GM11168 (cell line): Measurements from ENCODE around the gene TGFBR2.

ENCODE experiments used
- in situ Hi-C: fragments of 300-500 bp; cut with MboI; formaldehyde crosslinking; loops from one replicate; pipeline ENCODE4 v1.12.0; 2022; ENCODE audit warnings: low sequenced_read_pairs; ENCODE audit not compliant: unreplicated experiment

The TGFBR2 gene

GRCh38 chr3:30600572-30600971 is 5.8 kb upstream of the TGFBR2 start:
- in situ Hi-C loops, result no loop called here

DNA sequence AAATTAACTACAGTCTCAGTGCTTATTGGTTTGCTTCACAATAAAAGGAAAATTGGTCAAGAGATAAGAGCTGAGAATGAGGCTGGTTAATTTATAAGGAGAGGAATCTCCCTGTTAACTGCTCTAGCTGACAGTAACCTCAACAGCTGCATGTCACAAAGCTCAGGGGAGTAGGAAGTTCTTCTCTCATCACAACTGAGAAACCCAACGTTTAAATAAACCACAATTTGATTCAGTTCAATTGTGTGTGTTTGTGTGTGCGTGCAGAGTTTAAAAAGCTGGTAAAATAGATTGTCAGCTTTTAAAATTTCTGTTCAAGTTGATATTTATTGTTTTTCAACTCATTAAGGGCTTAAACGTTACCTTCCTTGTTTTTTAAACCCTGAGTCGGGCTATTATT is 3.5 kb upstream of the TGFBR2 start:
- in situ Hi-C loops, result no loop called here

- in situ Hi-C loops, result no loop called here
Measured at GRCh38 chr3:30604093-30604492, 2.3 kb upstream of the TGFBR2 start.

GRCh38 chr3:30604558-30604957 is 1.8 kb upstream of the TGFBR2 start:
- in situ Hi-C loops, result no loop called here

DNA sequence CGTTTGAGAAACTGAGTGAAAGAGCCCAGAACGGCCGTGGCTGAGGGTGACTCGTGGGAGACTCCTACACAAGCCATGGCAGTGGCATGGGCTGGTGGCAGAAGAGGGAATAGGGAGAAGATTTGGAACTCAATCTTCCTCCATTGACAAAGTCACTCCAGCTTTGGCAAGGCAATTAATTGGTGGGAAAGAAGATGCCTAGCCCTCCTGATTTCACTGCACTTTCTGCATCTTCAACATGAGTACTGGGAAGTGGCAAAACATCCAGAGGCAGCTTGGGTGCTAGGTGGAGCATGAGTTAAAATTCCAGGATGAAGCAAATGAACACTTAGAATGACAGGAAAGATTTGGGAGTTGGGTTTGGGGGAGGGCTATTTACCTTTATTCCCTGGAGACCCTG is 1.4 kb upstream of the TGFBR2 start:
- in situ Hi-C loops, result no loop called here

- in situ Hi-C loops, result no loop called here
Measured at GRCh38 chr3:30605706-30606300, 598 bp upstream of the TGFBR2 start.

GRCh38 chr3:30607032-30607833 is 832 bp downstream of the TGFBR2 start:
- in situ Hi-C loops, result no loop called here

- in situ Hi-C loops, result no loop called here
Measured at GRCh38 chr3:30608598-30608947, 2.2 kb downstream of the TGFBR2 start.

DNA sequence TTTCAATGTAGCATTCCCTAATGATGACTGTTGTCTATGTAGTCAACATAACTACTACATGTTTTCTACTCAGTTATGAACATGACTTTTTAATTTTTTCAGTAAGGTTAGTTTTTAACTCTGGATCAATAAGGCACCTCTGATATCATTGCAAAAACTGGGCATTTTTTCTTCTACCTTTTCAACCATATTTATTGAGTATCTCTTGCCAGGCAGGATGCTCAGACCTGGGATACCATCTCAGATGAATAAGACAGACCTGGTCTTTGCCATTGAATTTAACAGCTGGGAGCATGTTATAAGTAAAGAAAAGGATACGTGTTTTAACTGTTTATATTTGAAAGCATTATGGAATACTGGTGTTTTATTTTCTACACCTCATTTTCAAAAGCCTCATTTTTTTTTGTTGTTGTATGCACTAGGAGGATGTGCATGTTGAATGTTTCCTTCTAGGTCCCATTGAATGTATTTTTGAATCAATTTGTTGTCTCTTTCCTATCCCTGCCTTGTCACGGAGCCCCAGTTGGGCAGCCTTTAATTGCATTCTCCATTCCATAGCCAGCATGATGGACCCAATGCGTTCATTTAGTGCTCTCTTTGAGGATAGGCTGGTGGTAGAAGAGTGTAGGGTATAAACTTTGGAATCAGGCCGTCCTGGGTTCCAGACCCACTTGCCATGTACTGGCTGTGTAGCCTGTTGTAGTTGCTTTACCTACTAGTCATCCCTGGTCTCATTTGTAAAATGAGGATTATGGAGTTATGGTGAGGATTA is 3.7 kb downstream of the TGFBR2 start:
- in situ Hi-C loops, result no loop called here

DNA sequence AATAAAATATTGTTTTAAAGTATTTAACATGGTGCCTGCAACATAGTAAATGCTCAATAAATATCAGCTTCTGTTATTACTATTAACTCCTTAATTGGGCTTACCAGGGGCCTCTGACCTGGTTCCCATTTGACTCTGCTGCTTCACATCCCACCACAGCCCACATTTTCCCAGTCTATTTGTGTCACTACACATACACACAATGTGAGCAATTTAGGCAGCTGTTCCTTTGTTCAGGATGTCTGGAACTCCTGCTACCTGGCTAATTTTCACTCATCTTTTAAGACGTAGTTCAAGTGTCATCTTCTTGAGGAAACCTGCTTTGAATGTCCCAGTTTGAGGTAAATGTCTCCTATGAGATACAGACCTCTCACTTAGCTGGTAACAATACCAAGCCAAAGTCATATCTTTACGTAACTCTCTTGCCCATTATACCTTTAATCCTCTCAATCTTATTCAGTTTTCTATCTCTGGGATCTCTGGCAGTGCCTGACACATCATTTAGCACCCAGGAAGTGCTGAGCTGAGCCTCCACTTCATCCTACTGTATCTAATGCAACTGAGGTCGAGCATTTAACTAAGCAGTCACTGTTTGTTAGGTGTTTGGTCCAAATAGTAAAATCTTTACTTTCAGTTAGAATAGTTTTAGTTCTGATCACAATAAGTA is 4.4 kb downstream of the TGFBR2 start:
- in situ Hi-C loops, result no loop called here

GRCh38 chr3:30611613-30612436 is 5.4 kb downstream of the TGFBR2 start:
- in situ Hi-C loops, result no loop called here

GRCh38 chr3:30612437-30613132 is 6.2 kb downstream of the TGFBR2 start:
- in situ Hi-C loops, result no loop called here

- in situ Hi-C loops, result no loop called here
Measured at GRCh38 chr3:30613133-30613825, 6.9 kb downstream of the TGFBR2 start.

DNA sequence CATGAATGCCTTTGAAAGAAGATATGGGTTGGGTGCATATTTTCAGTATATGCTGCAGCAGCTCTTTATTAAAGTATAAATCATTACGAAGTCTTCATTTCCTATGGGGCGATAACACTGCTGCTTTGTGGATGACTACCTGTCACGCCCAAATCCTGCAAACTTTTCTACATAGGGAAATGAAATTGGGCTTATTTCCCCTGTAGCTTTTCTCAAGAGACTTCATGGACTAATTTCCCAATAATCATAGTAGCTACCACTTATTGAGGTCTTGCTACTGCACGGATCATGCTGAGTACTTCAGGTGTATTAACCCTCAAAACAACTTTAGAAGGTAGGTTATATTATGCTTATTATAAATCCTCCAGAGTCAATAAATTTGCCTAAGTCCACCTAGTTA is 8.0 kb downstream of the TGFBR2 start:
- in situ Hi-C loops, result no loop called here

GRCh38 chr3:30614943-30615342 is 8.5 kb downstream of the TGFBR2 start:
- in situ Hi-C loops, result no loop called here

GRCh38 chr3:30615615-30616346 is 9.4 kb downstream of the TGFBR2 start:
- in situ Hi-C loops, result no loop called here

- in situ Hi-C loops, result no loop called here
Measured at GRCh38 chr3:30616347-30617027, 10.1 kb downstream of the TGFBR2 start.

DNA sequence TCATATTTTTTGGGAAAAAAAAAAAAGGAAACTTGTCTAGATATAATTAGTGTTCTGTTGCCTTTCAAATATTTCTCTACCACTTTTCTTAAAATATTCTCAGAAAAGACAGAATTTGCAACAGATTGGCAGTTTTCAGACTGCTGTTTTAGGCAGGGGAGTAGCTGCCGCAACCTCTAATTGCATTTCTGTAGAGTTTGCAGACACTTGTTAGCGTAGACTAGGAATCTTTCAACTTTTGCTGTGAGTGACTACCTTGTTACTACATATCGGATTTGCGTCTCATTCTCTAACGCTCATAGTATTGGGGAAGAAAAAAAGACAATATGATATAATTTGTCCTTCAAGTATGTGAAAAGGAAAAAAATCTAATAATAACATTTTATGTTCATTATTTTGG is 10.7 kb downstream of the TGFBR2 start:
- in situ Hi-C loops, result no loop called here
